Transverse colon (tissue), 3 donors: ENCODE measurements around the gene WDR26.
"Not testable (repeated sequence)": the region's sequence is repeated elsewhere in the genome, so short reads cannot be mapped to it uniquely, and the experiment has no call there.

Experiments used
- EP300 ChIP-seq: sonication (generic); formaldehyde crosslinking; IDR thresholded peaks from one replicate; pipeline ENCODE4 v1.6.1; 2017; ENCODE audit warnings: antibody characterized with exemption, low read depth
- POLR2A ChIP-seq: fragments of 450-650 bp; IDR thresholded peaks from one replicate; pipeline ENCODE4 v1.6.1; 2016; ENCODE audit warnings: antibody characterized with exemption, mild to moderate bottlenecking, moderate library complexity
- TF ChIP-seq, protein P1 (sequence below), 5 experiments: fragments of 200-600 bp in 3 of 5; fragments of 450-650 bp in 2 of 5; sonication (generic) in 3 of 5; IDR thresholded peaks; 1 replicate in 2 of 5; 2 replicates in 3 of 5; pipeline ENCODE4 v1.5.1; 2016 to 2017; ENCODE audit warnings: antibody characterized with exemption in 5 of 5, inconsistent platforms in 3 of 5, mild to moderate bottlenecking in 2 of 5, moderate library complexity in 1 of 5

DNA sequence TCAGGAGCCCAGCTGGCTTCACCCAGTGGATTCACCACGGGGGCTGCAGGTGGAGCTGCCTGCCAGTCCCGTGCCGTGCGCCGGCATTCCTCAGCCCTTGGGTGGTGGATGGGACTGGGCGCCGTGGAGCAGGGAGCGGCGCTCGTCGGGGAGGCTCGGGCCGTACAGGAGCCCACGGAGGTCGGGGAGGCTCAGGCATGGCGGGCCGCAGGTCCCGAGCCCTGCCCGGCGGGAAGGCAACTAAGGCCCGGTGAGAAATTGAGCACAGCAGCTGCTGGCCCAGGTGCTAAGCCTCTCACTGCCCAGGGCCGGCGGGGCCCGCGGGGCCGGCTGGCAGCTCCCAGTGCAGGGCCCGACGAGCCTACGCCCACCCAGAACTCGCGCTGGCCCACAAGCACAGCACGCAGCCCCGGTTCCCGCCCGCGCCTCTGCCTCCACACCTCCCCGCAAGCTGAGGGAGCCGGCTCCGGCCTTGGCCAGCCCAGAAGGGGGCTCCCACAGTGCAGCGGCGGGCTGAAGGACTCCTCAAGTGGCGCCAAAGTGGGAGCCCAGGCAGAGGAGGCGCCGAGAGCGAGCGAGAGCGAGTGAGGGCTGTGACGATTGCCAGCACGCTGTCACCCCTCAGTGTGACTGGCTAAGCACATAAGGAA lies 82.0 kb downstream of the WDR26 start:
- TF ChIP-seq, protein P1, sequence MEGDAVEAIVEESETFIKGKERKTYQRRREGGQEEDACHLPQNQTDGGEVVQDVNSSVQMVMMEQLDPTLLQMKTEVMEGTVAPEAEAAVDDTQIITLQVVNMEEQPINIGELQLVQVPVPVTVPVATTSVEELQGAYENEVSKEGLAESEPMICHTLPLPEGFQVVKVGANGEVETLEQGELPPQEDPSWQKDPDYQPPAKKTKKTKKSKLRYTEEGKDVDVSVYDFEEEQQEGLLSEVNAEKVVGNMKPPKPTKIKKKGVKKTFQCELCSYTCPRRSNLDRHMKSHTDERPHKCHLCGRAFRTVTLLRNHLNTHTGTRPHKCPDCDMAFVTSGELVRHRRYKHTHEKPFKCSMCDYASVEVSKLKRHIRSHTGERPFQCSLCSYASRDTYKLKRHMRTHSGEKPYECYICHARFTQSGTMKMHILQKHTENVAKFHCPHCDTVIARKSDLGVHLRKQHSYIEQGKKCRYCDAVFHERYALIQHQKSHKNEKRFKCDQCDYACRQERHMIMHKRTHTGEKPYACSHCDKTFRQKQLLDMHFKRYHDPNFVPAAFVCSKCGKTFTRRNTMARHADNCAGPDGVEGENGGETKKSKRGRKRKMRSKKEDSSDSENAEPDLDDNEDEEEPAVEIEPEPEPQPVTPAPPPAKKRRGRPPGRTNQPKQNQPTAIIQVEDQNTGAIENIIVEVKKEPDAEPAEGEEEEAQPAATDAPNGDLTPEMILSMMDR (IDR thresholded peaks at IDR 0.05) = not testable (repeated sequence)
- not testable (repeated sequence) for TF ChIP-seq POLR2A, EP300
